ENCODE measurements around the gene EHF. TPM values are rescaled to one million over a fixed set of nuclear protein-coding genes. Genes with fewer than 3 reads are reported as not detected.

Gene EHF
- total RNA-seq, 2 experiments from 2014 or later, result not detected

DNA sequence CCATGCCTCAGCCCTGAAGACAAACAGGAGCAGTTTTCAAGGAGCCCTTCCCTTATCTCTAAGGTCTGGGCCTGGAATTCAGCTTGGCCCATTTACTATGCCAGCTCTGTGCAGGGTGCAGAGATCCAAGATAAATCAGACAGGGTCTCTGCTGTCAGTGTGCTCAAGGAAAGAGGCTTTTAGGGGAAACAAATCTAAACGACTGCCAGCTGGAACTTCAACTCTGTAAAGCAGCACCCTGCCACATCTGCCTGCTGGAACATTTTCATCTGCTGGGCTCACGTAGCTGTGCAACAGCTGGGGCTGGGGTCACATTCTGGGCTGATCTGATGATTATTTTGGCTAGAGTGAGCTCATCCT lies 19.8 kb upstream of the EHF start:
- H3K4me3 Mint-ChIP-seq, result no peak overlapping the region
- no peaks in the 10 kb centered on the region for H3K36me3 Mint-ChIP-seq (ENCODE audit: low read depth)
- CTCF ChIA-PET, result interaction anchor here (2.0 kb wide), 1 partner anchor 14 kb away, joined by 13 read pairs; no protein-coding TSS in a partner anchor
- peaks cover 11% of the 10 kb centered on the region for H3K4me1 Mint-ChIP-seq (ENCODE audit: low read depth)
- H3K27ac Mint-ChIP-seq, result no peak overlapping the region
- intact Hi-C loops (cut with micrococcal nuclease), result no loop called here
- DNase-seq, result no peak
- ATAC-seq, result no peak
- H3K9me3 Mint-ChIP-seq, result no peaks in the 10 kb centered on the region
- TF ChIP-seq CTCF (IDR thresholded peaks at IDR 0.05), result no peak
- POLR2A ChIA-PET, result no interaction called here
- H3K27me3 Mint-ChIP-seq, result peaks cover 19% of the 10 kb centered on the region

DNA sequence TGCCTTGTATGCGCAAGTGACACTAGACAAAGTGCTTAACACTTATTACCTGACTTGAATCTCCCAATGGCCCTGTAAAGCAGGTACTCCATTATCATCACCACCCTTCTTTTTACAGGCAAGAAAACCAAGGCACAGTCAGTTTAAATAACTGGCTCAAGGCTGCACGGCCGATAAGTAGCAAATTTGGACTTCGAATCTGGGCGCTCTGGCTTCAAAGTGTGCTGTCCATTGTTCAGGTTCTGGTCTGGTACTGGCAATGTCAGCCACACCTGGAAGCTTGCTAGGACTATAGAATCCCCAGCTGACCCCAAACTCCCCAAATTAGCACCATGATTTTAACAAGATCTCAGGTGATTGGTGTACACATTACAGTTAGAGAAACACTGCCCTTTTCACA lies 19.3 kb upstream of the EHF start:
- Mint-ChIP-seq H3K4me1 (ENCODE audit: low read depth) (peaks cover 11% of the 10 kb centered on the region), H3K27ac (no peak overlapping the region), H3K4me3 (no peak overlapping the region), H3K36me3 (ENCODE audit: low read depth) (no peaks in the 10 kb centered on the region), H3K27me3 (peaks cover 16% of the 10 kb centered on the region), H3K9me3 (no peaks in the 10 kb centered on the region)
- no peak for DNase-seq
- CTCF ChIA-PET, result interaction anchor here (2.0 kb wide), 1 partner anchor 15 kb away, joined by 13 read pairs; no protein-coding TSS in a partner anchor
- intact Hi-C loops (cut with micrococcal nuclease), result no loop called here
- POLR2A ChIA-PET, result no interaction called here
- TF ChIP-seq CTCF (IDR thresholded peaks at IDR 0.05), result no peak
- no peak for ATAC-seq

- ChIA-PET POLR2A (no interaction called here), CTCF (no interaction called here)
- no peaks in the 10 kb centered on the region for H3K36me3 Mint-ChIP-seq (ENCODE audit: low read depth)
- H3K27me3 Mint-ChIP-seq, result peaks cover 12% of the 10 kb centered on the region
- DNase-seq, result no peak
- no peaks in the 10 kb centered on the region for H3K9me3 Mint-ChIP-seq
- intact Hi-C loops (cut with micrococcal nuclease), result no loop called here
- ATAC-seq, result no peak
- H3K4me1 Mint-ChIP-seq (ENCODE audit: low read depth), result peaks cover 11% of the 10 kb centered on the region
- no peak overlapping the region for H3K4me3 Mint-ChIP-seq
- no peak overlapping the region for H3K27ac Mint-ChIP-seq
- TF ChIP-seq CTCF (IDR thresholded peaks at IDR 0.05), result no peak
These were observed 18.6 kb upstream of the EHF start for GRCh38 chr11:34602245-34602644.

DNA sequence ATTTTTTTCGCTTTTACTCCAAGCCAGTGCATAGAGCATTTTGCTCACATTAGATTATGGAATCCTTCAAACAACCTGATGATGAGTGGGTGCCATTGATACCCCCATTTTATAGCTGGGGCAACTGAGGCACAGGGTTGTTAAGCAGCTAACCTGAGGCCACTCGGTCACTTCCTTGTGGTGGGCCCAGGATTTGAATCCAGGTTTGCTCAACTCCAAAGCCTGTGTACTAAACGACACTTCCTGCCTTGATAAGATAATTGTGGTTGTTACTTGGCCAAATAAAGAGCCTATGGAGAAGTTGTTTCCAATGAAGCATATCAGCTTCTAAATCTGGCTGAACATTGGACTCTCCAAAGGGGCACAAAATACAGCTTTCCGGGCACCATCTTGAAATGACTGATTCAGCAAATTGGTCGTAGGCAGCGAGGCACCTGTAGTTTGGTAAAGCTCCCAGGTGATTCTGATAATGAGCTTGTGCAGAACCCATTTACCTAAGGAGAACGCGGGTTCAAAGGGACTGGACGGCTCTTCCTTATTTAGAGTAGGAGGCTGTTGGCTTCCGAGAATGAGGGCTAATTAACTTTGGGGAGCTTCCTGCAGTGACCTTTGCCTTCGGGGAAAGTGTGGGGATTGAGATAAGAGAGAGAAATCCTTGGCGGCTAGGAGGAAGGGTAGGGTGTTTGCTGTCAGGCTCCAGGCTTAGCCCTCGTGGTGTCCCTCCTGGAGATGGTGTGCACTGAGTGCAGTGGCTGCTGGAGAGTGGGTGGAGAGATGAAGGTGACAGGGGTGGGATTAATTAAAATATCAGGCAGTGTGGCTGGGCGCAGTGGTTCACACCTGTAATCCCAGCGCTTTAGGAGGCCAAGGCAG lies 17.5 kb upstream of the EHF start:
- CTCF ChIA-PET, result interaction anchor here (1.2 kb wide), 1 partner anchor 16 kb away, joined by 4 read pairs; no protein-coding TSS in a partner anchor
- ATAC-seq, result no peak
- intact Hi-C loops (cut with micrococcal nuclease), result no loop called here

More for the DNA sequence above, 17.5 kb upstream of the EHF start:
- H3K9me3 Mint-ChIP-seq, result no peaks in the 10 kb centered on the region
- no peak for TF ChIP-seq CTCF (IDR thresholded peaks at IDR 0.05)
- peaks cover 12% of the 10 kb centered on the region for H3K27me3 Mint-ChIP-seq
- no peak for DNase-seq
- peaks cover 11% of the 10 kb centered on the region for H3K4me1 Mint-ChIP-seq (ENCODE audit: low read depth)
- POLR2A ChIA-PET, result no interaction called here
- no peak overlapping the region for H3K27ac Mint-ChIP-seq
- no peaks in the 10 kb centered on the region for H3K36me3 Mint-ChIP-seq (ENCODE audit: low read depth)
- no peak overlapping the region for H3K4me3 Mint-ChIP-seq

Measured in activated CD8-positive, alpha-beta T cell treated with anti-CD3 and anti-CD28 coated beads for 36 hours (primary cell).